MCF 10A (cell line): ENCODE measurements around the gene KRTAP9-3. TPM values are rescaled to one million over a fixed set of nuclear protein-coding genes. Genes with fewer than 3 reads are reported as not detected.
"Not testable (repeated sequence)": the region's sequence is repeated elsewhere in the genome, so short reads cannot be mapped to it uniquely, and the experiment has no call there.

ENCODE experiments used
- BruUV-seq: library from RNA; stranded (reverse); fragments of 400-500 nt; replicated peaks from 2 replicates; lab custom pipeline; 2021; lab: Mats Ljungman, UMichigan
- CTCF ChIA-PET: fragments of 300-600 bp; sonication (Branson Sonifier 250); formaldehyde crosslinking; extraction: SDS; loops from one replicate; lab custom pipeline; 2021; ENCODE audit warnings: antibody characterized with exemption, inconsistent platforms; lab: Yijun Ruan, JAX
- POLR2A ChIA-PET: fragments of 300-600, 350-650 bp; sonication (Branson Sonifier 250); formaldehyde crosslinking; extraction: SDS; loops from one replicate; lab custom pipeline; 2020; ENCODE audit warnings: antibody characterized with exemption, inconsistent platforms; lab: Yijun Ruan, JAX
- DNase-seq: peaks from one replicate; pipeline ENCODE4 v3.0.0-alpha.2; 2018; ENCODE audit not compliant: unreplicated experiment
- H3K27ac Mint-ChIP-seq: one replicate; pipeline ENCODE4 v1.8.0; 2022; ENCODE audit warnings: mild to moderate bottlenecking, low read depth, mixed read lengths; ENCODE audit not compliant: unreplicated experiment
- H3K27me3 Mint-ChIP-seq: one replicate; pipeline ENCODE4 v1.8.0; 2022; ENCODE audit warnings: mixed read lengths; ENCODE audit not compliant: insufficient read depth, unreplicated experiment
- H3K36me3 Mint-ChIP-seq: one replicate; pipeline ENCODE4 v1.8.0; 2022; ENCODE audit warnings: mild to moderate bottlenecking, moderate library complexity, mixed read lengths; ENCODE audit not compliant: insufficient read depth, unreplicated experiment
- H3K4me1 Mint-ChIP-seq: one replicate; pipeline ENCODE4 v1.8.0; 2022; ENCODE audit warnings: mixed read lengths; ENCODE audit not compliant: insufficient read depth, unreplicated experiment
- H3K4me3 Mint-ChIP-seq: one replicate; pipeline ENCODE4 v1.8.0; 2022; ENCODE audit warnings: mild to moderate bottlenecking, moderate library complexity, mixed read lengths; ENCODE audit not compliant: unreplicated experiment
- H3K9me3 Mint-ChIP-seq: one replicate; pipeline ENCODE4 v1.8.0; 2022; ENCODE audit warnings: mixed read lengths; ENCODE audit not compliant: unreplicated experiment
- intact Hi-C: fragments of 100-400 bp; cut with micrococcal nuclease; formaldehyde crosslinking; loops from 2 replicates; pipeline ENCODE4 v1.14.1; 2022
- total RNA-seq: library from RNA; stranded (reverse); gene quantifications from 2 replicates; pipeline ENCODE4 v1.2.3, GENCODE V29; 2022
- TF ChIP-seq, protein P1 (sequence below): fragments of 200-600 bp; IDR thresholded peaks from one replicate; pipeline ENCODE4 v1.8.0; 2022; ENCODE audit warnings: antibody characterized with exemption, mild to moderate bottlenecking; ENCODE audit not compliant: unreplicated experiment

Gene KRTAP9-3
- total RNA-seq, 1 experiment from 2014 or later, result not detected

DNA sequence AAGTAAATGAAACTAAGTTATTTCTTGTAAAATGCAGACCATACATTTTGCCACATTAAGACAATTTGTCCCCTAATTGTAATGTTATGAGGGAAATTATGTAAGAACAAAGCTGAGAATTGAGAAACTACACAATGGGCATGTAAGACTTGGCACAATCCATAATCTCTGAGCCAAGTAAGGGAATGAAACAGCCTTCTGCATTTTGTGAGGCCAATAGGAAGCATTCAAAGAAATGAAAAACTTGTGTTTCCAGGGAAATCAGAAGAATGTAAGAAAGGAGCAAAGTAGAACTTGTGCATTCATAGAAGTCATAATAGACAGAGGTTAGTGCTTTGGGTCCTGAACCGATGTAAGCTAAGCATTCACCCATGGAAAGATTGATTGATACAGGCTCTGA is 19.0 kb downstream of the KRTAP9-3 start:
- no peak overlapping the region for H3K27ac Mint-ChIP-seq
- peaks cover 91% of the 10 kb centered on the region for H3K27me3 Mint-ChIP-seq

DNA sequence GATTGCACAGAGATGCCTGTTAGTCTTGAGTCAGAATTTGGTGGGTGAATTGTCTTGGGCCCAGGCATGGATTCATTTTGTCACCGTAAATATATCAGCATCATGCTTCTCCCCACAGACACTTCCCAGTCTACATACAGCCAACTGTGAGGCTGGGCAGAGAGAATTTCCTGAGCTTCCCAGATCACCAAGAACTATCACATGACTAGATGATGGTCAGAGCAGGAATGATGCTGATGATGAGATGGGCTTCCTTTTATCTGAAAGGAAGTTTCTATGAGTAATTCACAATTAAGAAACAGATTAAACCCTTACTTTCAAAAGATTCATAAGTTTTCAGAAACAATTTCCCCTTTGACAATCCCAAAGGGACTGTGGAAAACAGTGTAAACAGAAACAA is 22.6 kb downstream of the KRTAP9-3 start:
- Mint-ChIP-seq H3K36me3 (no peaks in the 10 kb centered on the region), H3K27ac (no peak overlapping the region), H3K4me1 (no peaks in the 10 kb centered on the region), H3K27me3 (peaks cover 100% of the 10 kb centered on the region), H3K9me3 (no peaks in the 10 kb centered on the region), H3K4me3 (no peak overlapping the region)
- intact Hi-C loops, result no loop called here
- POLR2A ChIA-PET, result no interaction called here
- DNase-seq, result no peak
- TF ChIP-seq, protein P1, sequence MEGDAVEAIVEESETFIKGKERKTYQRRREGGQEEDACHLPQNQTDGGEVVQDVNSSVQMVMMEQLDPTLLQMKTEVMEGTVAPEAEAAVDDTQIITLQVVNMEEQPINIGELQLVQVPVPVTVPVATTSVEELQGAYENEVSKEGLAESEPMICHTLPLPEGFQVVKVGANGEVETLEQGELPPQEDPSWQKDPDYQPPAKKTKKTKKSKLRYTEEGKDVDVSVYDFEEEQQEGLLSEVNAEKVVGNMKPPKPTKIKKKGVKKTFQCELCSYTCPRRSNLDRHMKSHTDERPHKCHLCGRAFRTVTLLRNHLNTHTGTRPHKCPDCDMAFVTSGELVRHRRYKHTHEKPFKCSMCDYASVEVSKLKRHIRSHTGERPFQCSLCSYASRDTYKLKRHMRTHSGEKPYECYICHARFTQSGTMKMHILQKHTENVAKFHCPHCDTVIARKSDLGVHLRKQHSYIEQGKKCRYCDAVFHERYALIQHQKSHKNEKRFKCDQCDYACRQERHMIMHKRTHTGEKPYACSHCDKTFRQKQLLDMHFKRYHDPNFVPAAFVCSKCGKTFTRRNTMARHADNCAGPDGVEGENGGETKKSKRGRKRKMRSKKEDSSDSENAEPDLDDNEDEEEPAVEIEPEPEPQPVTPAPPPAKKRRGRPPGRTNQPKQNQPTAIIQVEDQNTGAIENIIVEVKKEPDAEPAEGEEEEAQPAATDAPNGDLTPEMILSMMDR, result no peak
- no TSS peak for BruUV-seq
- CTCF ChIA-PET, result interaction anchor here (1.0 kb wide), 1 partner anchor 330 kb away, joined by 4 read pairs; no protein-coding TSS in a partner anchor

More for the DNA sequence above, 19.0 kb downstream of the KRTAP9-3 start:
- H3K9me3 Mint-ChIP-seq, result no peaks in the 10 kb centered on the region
- CTCF ChIA-PET, result interaction anchor here (0.6 kb wide), 1 partner anchor 43 kb away, joined by 6 read pairs; no protein-coding TSS in a partner anchor
- intact Hi-C loops, result no loop called here
- no TSS peak for BruUV-seq
- POLR2A ChIA-PET, result no interaction called here
- H3K4me1 Mint-ChIP-seq, result no peaks in the 10 kb centered on the region
- no peak for DNase-seq
- H3K36me3 Mint-ChIP-seq, result no peaks in the 10 kb centered on the region
- TF ChIP-seq, protein P1, result no peak
- H3K4me3 Mint-ChIP-seq, result no peak overlapping the region

DNA sequence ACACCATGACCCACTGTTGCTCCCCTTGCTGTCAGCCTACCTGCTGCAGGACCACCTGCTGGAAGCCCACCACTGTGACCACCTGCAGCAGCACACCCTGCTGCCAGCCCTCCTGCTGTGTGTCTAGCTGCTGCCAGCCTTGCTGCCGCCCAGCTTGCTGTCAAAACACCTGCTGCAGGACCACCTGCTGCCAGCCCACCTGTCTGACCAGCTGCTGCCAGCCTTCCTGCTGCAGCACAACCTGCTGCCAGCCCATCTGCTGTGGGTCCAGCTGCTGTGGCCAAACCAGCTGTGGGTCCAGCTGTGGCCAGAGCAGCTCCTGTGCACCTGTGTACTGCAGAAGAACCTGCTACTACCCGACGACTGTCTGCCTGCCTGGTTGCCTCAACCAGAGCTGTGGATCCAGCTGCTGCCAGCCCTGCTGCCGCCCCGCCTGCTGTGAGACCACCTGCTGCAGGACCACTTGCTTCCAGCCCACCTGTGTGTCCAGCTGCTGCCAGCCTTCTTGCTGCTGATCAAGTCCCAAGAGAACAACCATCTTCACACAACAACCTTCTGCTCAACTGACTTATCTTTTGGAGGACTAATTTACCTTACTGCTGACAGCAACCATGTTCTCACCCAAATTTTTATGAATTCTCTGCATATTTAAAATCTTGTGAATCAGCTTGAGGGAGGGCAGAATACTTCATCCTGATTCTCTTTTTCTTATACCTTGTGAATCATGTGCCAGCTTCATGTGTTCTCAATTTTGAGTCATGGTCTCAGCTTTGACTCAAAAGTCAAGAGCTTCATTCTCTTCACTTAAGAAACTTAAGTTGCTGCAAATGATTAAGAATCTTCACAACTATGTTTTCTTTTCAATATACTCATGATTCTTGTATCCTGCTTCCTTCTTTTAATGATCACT is 23.4 kb downstream of the KRTAP9-3 start, which contains the start of gene KRTAP9-9:
Gene KRTAP9-9 (plus strand): TSS at position 4 of the 910 bp plus-strand sequence.
- H3K4me1 Mint-ChIP-seq, intact Hi-C loops, BruUV-seq, H3K27ac Mint-ChIP-seq, H3K36me3 Mint-ChIP-seq, H3K9me3 Mint-ChIP-seq, POLR2A ChIA-PET, DNase-seq, H3K4me3 Mint-ChIP-seq: not testable (repeated sequence)
- peaks cover 100% of the 10 kb centered on the region for H3K27me3 Mint-ChIP-seq
- CTCF ChIA-PET, result interaction anchor here (1.0 kb wide), 1 partner anchor 329 kb away, joined by 4 read pairs; no protein-coding TSS in a partner anchor

DNA sequence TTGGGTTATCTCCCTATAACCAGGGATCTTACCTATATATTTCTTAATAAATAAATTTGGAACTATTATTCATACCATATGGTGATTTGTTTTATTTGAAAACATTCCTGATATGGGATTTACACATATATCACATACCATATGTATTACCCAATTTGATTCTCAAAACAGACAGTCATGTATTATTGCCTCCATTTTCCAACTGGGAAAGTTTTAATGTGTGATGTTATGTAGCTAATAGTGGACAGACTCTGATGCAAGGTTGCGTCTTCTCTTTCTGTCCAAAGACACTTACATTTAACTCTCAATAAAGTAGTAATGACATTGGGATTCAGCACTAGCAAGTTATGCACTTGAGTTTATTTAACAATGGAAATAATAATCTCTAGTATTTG is 24.0 kb downstream of the KRTAP9-3 start:
- Mint-ChIP-seq H3K36me3 (no peaks in the 10 kb centered on the region), H3K4me1 (no peaks in the 10 kb centered on the region), H3K4me3 (no peak overlapping the region), H3K27ac (no peak overlapping the region), H3K27me3 (peaks cover 100% of the 10 kb centered on the region), H3K9me3 (no peaks in the 10 kb centered on the region)
- CTCF ChIA-PET, result no interaction called here
- DNase-seq, result no peak
- POLR2A ChIA-PET, result no interaction called here
- no TSS peak for BruUV-seq
- TF ChIP-seq, protein P1, result no peak
- intact Hi-C loops, result no loop called here
